WERI-Rb-1 (cell line): ENCODE results near the gene CHST11.

Experiments used
- DNase-seq: peaks from one replicate; pipeline ENCODE4 v3.0.0-alpha.2; 2020
- H3K27ac ChIP-seq: fragments of 250-450 bp; sonication (Bioruptor Pico); 2 replicates; pipeline ENCODE4 v1.5.1; 2020; ENCODE audit warnings: mild to moderate bottlenecking, moderate library complexity
- H3K27me3 ChIP-seq: fragments of 250-450 bp; sonication (Bioruptor Pico); 2 replicates; pipeline ENCODE4 v1.5.1; 2021; ENCODE audit warnings: mild to moderate bottlenecking, low read depth, moderate library complexity; ENCODE audit not compliant: insufficient read depth, severe bottlenecking
- H3K36me3 ChIP-seq: fragments of 250-450 bp; sonication (Bioruptor Pico); 2 replicates; pipeline ENCODE4 v1.5.1; 2020; ENCODE audit warnings: mild to moderate bottlenecking, moderate library complexity
- H3K4me3 ChIP-seq: 2 replicates; pipeline ENCODE4 v1.5.1; 2011; ENCODE audit warnings: low read depth, mild to moderate bottlenecking, control low read depth, low read length
- H3K9me3 ChIP-seq: fragments of 250-450 bp; sonication (Bioruptor Pico); 2 replicates; pipeline ENCODE4 v1.5.1; 2021; ENCODE audit warnings: mild to moderate bottlenecking, moderate library complexity; ENCODE audit not compliant: severe bottlenecking
- TF ChIP-seq, protein P1 (sequence below): IDR thresholded peaks from 2 replicates; pipeline ENCODE4 v1.5.1; 2011; ENCODE audit warnings: low read depth, mild to moderate bottlenecking, control low read depth, inconsistent platforms, low read length

The CHST11 gene

DNA sequence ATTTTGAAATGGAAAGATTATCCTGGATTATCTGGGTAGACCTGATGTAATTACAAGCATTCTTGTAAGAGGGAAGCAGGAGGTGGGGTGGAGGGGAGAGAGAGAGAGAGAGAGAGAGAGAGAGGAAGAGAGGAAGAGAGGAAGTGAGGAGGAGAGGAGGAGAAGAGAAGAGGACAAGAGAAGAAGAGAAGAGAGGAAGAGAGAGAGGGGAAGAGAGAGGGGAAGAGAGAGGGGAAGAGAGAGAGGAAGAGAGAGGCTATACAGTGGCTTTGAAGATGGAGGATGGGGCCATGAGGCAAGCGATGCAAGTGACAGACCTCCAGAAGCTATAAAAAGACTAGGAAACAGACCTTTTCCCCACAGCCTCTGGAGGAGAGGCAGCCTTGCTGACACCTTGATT lies 13.7 kb upstream of the CHST11 start:
- TF ChIP-seq, protein P1, sequence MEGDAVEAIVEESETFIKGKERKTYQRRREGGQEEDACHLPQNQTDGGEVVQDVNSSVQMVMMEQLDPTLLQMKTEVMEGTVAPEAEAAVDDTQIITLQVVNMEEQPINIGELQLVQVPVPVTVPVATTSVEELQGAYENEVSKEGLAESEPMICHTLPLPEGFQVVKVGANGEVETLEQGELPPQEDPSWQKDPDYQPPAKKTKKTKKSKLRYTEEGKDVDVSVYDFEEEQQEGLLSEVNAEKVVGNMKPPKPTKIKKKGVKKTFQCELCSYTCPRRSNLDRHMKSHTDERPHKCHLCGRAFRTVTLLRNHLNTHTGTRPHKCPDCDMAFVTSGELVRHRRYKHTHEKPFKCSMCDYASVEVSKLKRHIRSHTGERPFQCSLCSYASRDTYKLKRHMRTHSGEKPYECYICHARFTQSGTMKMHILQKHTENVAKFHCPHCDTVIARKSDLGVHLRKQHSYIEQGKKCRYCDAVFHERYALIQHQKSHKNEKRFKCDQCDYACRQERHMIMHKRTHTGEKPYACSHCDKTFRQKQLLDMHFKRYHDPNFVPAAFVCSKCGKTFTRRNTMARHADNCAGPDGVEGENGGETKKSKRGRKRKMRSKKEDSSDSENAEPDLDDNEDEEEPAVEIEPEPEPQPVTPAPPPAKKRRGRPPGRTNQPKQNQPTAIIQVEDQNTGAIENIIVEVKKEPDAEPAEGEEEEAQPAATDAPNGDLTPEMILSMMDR: no peak
- no peak overlapping the region for H3K4me3 ChIP-seq
- H3K9me3 ChIP-seq: no peaks in the 10 kb centered on the region
- DNase-seq: no peak
- no peak overlapping the region for H3K27ac ChIP-seq
- no peaks in the 10 kb centered on the region for H3K27me3 ChIP-seq
- H3K36me3 ChIP-seq: no peaks in the 10 kb centered on the region

- Histone ChIP-seq H3K9me3 (no peaks in the 10 kb centered on the region), H3K4me3 (no peak overlapping the region), H3K27me3 (no peaks in the 10 kb centered on the region), H3K36me3 (no peaks in the 10 kb centered on the region), H3K27ac (no peak overlapping the region)
- TF ChIP-seq, protein P1: no peak
- DNase-seq: no peak
These were observed 9.9 kb upstream of the CHST11 start for GRCh38 chr12:104446646-104447421.

DNA sequence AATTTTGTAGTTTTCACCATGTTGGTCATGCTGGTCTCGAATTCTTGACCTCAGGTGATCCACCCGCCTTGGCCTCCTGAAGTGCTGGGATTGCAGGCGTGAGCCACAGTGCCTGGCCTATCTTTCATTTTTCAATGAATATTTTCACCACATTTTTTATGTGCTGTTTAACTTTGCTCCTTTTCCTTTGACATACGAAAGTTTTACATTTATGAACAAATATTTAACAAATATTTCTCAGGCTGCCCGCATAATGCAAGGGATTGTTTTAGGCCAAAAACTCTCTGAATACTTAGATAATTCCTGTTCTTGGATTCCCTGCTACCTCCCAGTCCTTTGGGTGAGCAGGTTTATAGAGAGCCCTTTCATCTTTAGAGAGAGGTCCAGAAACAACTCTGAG lies 8.7 kb upstream of the CHST11 start:
- Histone ChIP-seq H3K36me3 (no peaks in the 10 kb centered on the region), H3K4me3 (no peak overlapping the region), H3K27ac (no peak overlapping the region), H3K9me3 (no peaks in the 10 kb centered on the region), H3K27me3 (no peaks in the 10 kb centered on the region)
- TF ChIP-seq, protein P1: no peak
- no peak for DNase-seq

DNA sequence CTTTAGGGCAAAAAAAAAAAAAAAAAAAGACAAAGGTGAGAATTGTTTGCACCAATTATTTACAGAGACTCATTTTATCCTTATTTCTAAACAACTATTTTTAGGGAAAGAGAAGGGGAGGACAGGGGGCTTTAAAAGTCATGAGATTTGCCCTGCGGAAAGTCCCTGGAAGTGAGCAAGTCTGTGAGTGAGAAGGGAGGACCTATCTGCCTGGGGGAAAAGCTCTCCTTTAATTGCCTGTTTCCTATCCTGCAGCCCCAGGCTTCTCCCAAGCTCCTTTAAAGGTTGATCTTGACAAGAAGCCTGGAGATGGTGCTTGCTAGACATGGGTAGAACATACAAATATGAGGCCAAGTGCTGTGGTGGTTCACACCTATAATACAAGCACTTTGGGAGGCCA lies 8.3 kb upstream of the CHST11 start:
- no peak for DNase-seq
- Histone ChIP-seq H3K27ac (no peak overlapping the region), H3K27me3 (no peaks in the 10 kb centered on the region), H3K4me3 (no peak overlapping the region), H3K9me3 (no peaks in the 10 kb centered on the region), H3K36me3 (no peaks in the 10 kb centered on the region)
- TF ChIP-seq, protein P1: no peak

DNA sequence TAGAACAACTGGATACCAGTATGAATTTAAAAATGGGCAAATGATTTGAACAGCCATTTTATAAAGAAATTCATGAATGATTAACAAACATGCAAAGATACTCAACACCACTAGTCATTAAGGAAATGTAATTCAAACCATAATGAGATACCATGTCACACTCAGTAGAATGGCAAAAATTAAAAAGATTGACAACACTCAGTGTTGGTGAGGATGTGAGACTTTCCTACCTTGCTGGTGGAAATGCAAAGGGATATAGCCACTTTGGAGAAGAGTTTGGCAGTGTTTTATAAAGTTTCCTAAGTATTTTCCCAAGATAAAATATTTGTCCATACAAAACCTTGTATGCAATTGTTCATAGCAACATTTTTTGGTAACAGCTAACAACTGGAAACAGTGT lies 6.0 kb upstream of the CHST11 start:
- no peaks in the 10 kb centered on the region for H3K9me3 ChIP-seq
- H3K4me3 ChIP-seq: no peak overlapping the region
- no peaks in the 10 kb centered on the region for H3K36me3 ChIP-seq
- no peak for DNase-seq
- peaks cover 2% of the 10 kb centered on the region for H3K27me3 ChIP-seq
- TF ChIP-seq, protein P1: no peak
- H3K27ac ChIP-seq: no peak overlapping the region

GRCh38 chr12:104452087-104452486 lies 4.7 kb upstream of the CHST11 start:
- peaks cover 12% of the 10 kb centered on the region for H3K27me3 ChIP-seq
- no peak overlapping the region for H3K4me3 ChIP-seq
- DNase-seq: no peak
- H3K36me3 ChIP-seq: no peaks in the 10 kb centered on the region
- TF ChIP-seq, protein P1: no peak
- H3K27ac ChIP-seq: no peak overlapping the region
- no peaks in the 10 kb centered on the region for H3K9me3 ChIP-seq
